Neural progenitor cell (in vitro differentiated cells): ENCODE measurements around the gene CARNS1. TPM values are rescaled to one million over a fixed set of nuclear protein-coding genes. Genes with fewer than 3 reads are reported as not detected.

Source experiments
- DNase-seq: peaks from one replicate; pipeline ENCODE4 v3.0.0-alpha.2; 2016; ENCODE audit warnings: low spot score
- H2AFZ ChIP-seq: fragments of 200-600 bp; sonication (generic); replicated peaks from 2 replicates; pipeline ENCODE4 v1.6.1; 2016; ENCODE audit warnings: antibody characterized with exemption
- H3F3A ChIP-seq: fragments of 200-600 bp; sonication (generic); 2 replicates; pipeline ENCODE4 v1.6.1; 2016; ENCODE audit warnings: antibody characterized with exemption, low read depth
- H3K27ac ChIP-seq: fragments of 200-600 bp; sonication (generic); 2 replicates; pipeline ENCODE4 v1.5.1; 2016; ENCODE audit warnings: mild to moderate bottlenecking
- H3K27me3 ChIP-seq: fragments of 200-600 bp; sonication (generic); 2 replicates; pipeline ENCODE4 v1.6.1; 2016; ENCODE audit warnings: mild to moderate bottlenecking, moderate library complexity
- H3K36me3 ChIP-seq: fragments of 200-600 bp; sonication (generic); 2 replicates; pipeline ENCODE4 v1.5.1; 2016
- H3K4me1 ChIP-seq: fragments of 200-600 bp; sonication (generic); 2 replicates; pipeline ENCODE4 v1.6.1; 2016; ENCODE audit warnings: mixed run types
- H3K4me2 ChIP-seq: fragments of 200-600 bp; sonication (generic); 2 replicates; pipeline ENCODE4 v1.6.1; 2016
- H3K4me3 ChIP-seq: fragments of 200-600 bp; sonication (generic); 2 replicates; pipeline ENCODE4 v1.5.1; 2016
- H3K79me2 ChIP-seq: fragments of 200-600 bp; sonication (generic); 2 replicates; pipeline ENCODE4 v1.6.1; 2016; ENCODE audit warnings: low read depth
- H3K9ac ChIP-seq: fragments of 200-600 bp; sonication (generic); 2 replicates; pipeline ENCODE4 v1.6.1; 2016
- H3K9me3 ChIP-seq: fragments of 200-600 bp; sonication (generic); 2 replicates; pipeline ENCODE4 v1.5.1; 2016; ENCODE audit warnings: low read depth
- H4K20me1 ChIP-seq: fragments of 200-600 bp; sonication (generic); 2 replicates; pipeline ENCODE4 v1.6.1; 2016; ENCODE audit warnings: low read depth
- H3K27ac Mint-ChIP-seq: 3 replicates; pipeline ENCODE4 v1.8.0; 2021; ENCODE audit warnings: mixed read lengths
- H3K27me3 Mint-ChIP-seq: 2 replicates; pipeline ENCODE4 v1.8.0; 2022; ENCODE audit warnings: low read depth, mild to moderate bottlenecking, inconsistent platforms, moderate library complexity, mixed read lengths; ENCODE audit not compliant: insufficient read depth
- H3K36me3 Mint-ChIP-seq: 3 replicates; pipeline ENCODE4 v1.8.0; 2021; ENCODE audit warnings: mixed read lengths
- H3K4me1 Mint-ChIP-seq: 3 replicates; pipeline ENCODE4 v1.8.0; 2021; ENCODE audit warnings: mixed read lengths
- H3K4me3 Mint-ChIP-seq: 3 replicates; pipeline ENCODE4 v1.8.0; 2021; ENCODE audit warnings: mild to moderate bottlenecking, moderate library complexity, mixed read lengths
- H3K9me3 Mint-ChIP-seq: 3 replicates; pipeline ENCODE4 v1.8.0; 2020; ENCODE audit warnings: mixed read lengths
- EZH2 ChIP-seq: fragments of 200-600 bp; sonication (generic); IDR thresholded peaks from 2 replicates; pipeline ENCODE4 v1.6.1; 2017; ENCODE audit warnings: antibody characterized with exemption, mild to moderate bottlenecking, moderate library complexity
- EZH2phosphoT487 ChIP-seq: fragments of 200-600 bp; sonication (generic); IDR thresholded peaks from 2 replicates; pipeline ENCODE4 v1.6.1; 2017; ENCODE audit warnings: antibody characterized with exemption
- total RNA-seq: library from RNA; depleted of rRNA; stranded (reverse); fragments of >200 nt; gene quantifications from 2 replicates; pipeline ENCODE4 v1.2.3, GENCODE V29; 2015; ENCODE audit warnings: low replicate concordance
- TF ChIP-seq, protein P1 (sequence below): fragments of 200-600 bp; sonication (generic); IDR thresholded peaks from 2 replicates; pipeline ENCODE4 v1.5.1; 2017; ENCODE audit warnings: antibody characterized with exemption, mild to moderate bottlenecking

The CARNS1 gene
- total RNA-seq, 1 donor from 2014 or later = 0.52 TPM

DNA sequence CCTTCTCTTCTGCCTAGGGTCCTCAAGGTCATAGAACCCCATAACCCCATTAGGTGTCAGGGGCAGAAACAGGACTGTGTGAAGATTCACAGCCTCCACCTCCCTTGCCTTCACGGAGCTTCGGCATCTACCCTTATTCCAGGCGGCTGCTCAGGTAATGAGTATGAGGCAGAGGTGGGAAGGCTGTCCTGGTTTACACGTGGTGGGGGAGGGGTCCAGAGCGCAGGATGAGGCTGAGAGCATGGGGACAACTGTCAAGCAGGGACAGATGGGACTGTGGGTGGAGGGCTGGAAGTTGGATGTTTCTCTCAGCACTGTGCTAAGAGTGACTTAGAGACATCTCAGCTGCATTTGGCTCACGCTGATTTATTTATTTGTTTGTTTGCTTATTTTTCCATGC, 28.0 kb upstream of the CARNS1 start:
- H4K20me1 ChIP-seq = peaks cover 7% of the 10 kb centered on the region
- peaks cover 8% of the 10 kb centered on the region for H3F3A ChIP-seq
- H3K36me3 Mint-ChIP-seq = no peaks in the 10 kb centered on the region
- H3K9me3 Mint-ChIP-seq = no peaks in the 10 kb centered on the region
- no peak overlapping the region for H2AFZ ChIP-seq
- H3K4me3 Mint-ChIP-seq = no peak overlapping the region
- peaks cover 21% of the 10 kb centered on the region for H3K79me2 ChIP-seq
- H3K4me1 Mint-ChIP-seq = peaks cover 22% of the 10 kb centered on the region
- no peaks in the 10 kb centered on the region for H3K9me3 ChIP-seq
- H3K4me1 ChIP-seq = peaks cover 2% of the 10 kb centered on the region
- peaks cover 12% of the 10 kb centered on the region for H3K27me3 ChIP-seq
- no peak overlapping the region for H3K9ac ChIP-seq
- no peaks in the 10 kb centered on the region for H3K36me3 ChIP-seq
- H3K4me2 ChIP-seq = no peak overlapping the region
- no peak for TF ChIP-seq EZH2
- H3K27me3 Mint-ChIP-seq = peaks cover 2% of the 10 kb centered on the region
- H3K4me3 ChIP-seq = no peak overlapping the region
- no peak for DNase-seq
- no peak overlapping the region for H3K27ac ChIP-seq
- no peak overlapping the region for H3K27ac Mint-ChIP-seq

DNA sequence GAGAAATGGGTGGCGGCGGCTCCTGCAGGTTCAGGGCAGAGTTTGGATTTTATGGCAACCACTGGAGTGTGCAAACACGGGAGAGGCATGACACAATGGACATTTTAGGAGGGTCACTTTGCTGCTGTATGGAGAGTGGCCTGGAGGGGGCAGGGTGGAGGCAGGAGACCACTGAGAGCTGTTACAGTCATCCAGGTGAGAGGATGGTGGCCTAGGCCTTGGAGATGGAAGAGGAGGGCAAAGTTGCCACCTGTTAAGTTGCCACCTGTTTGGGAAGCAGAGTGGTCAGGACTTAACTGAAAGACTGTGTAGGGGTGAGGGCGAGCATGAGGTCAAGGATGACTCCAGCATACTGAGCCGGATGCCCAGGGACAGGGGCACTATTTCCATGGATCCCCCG, 26.0 kb upstream of the CARNS1 start:
- Mint-ChIP-seq H3K27ac (peak overlapping the region; percentile 6), H3K9me3 (no peaks in the 10 kb centered on the region), H3K27me3 (peaks cover 2% of the 10 kb centered on the region), H3K4me3 (peak overlapping the region; percentile 78), H3K36me3 (no peaks in the 10 kb centered on the region), H3K4me1 (peaks cover 29% of the 10 kb centered on the region)
- Histone ChIP-seq H3K9me3 (no peaks in the 10 kb centered on the region), H3K4me3 (no peak overlapping the region), H3K27me3 (peaks cover 6% of the 10 kb centered on the region), H3K9ac (no peak overlapping the region), H3K36me3 (no peaks in the 10 kb centered on the region), H2AFZ (no peak overlapping the region), H3F3A (peaks cover 8% of the 10 kb centered on the region), H3K4me1 (peaks cover 4% of the 10 kb centered on the region), H4K20me1 (peaks cover 9% of the 10 kb centered on the region), H3K79me2 (peaks cover 24% of the 10 kb centered on the region), H3K4me2 (no peak overlapping the region), H3K27ac (no peak overlapping the region)
- TF ChIP-seq, protein P1, sequence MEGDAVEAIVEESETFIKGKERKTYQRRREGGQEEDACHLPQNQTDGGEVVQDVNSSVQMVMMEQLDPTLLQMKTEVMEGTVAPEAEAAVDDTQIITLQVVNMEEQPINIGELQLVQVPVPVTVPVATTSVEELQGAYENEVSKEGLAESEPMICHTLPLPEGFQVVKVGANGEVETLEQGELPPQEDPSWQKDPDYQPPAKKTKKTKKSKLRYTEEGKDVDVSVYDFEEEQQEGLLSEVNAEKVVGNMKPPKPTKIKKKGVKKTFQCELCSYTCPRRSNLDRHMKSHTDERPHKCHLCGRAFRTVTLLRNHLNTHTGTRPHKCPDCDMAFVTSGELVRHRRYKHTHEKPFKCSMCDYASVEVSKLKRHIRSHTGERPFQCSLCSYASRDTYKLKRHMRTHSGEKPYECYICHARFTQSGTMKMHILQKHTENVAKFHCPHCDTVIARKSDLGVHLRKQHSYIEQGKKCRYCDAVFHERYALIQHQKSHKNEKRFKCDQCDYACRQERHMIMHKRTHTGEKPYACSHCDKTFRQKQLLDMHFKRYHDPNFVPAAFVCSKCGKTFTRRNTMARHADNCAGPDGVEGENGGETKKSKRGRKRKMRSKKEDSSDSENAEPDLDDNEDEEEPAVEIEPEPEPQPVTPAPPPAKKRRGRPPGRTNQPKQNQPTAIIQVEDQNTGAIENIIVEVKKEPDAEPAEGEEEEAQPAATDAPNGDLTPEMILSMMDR = peak; percentile 71
- no peak for TF ChIP-seq EZH2phosphoT487
- peak; percentile 66 for DNase-seq

DNA sequence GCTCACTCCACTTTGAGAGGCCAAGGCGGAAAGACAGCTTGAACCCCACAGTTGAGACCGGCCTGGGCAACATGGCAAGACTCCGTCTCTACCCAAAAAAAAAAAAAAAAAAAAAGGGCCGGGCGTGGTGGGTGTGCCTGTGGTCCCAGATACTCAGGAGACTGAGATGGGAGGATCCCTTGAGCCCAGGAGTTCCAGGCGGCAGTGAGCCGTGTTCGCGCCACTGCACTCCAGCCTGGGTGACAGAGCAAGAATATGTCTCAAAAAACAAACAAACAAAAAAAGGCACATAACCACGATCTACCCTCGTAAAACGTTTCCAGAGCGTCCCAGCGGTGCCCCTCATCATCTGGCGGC, 24.6 kb upstream of the CARNS1 start:
- Histone ChIP-seq H3K9ac (peak overlapping the region; percentile 68), H3K27ac (no peak overlapping the region), H3K4me1 (peaks cover 4% of the 10 kb centered on the region), H3K79me2 (peaks cover 24% of the 10 kb centered on the region), H3K9me3 (no peaks in the 10 kb centered on the region), H3K27me3 (no peaks in the 10 kb centered on the region), H3K36me3 (no peaks in the 10 kb centered on the region), H3K4me3 (peak overlapping the region; percentile 53), H3F3A (peaks cover 10% of the 10 kb centered on the region), H3K4me2 (peak overlapping the region; percentile 93), H4K20me1 (peaks cover 9% of the 10 kb centered on the region), H2AFZ (no peak overlapping the region)
- Mint-ChIP-seq H3K27ac (no peak overlapping the region), H3K4me1 (peaks cover 29% of the 10 kb centered on the region), H3K27me3 (peaks cover 2% of the 10 kb centered on the region), H3K9me3 (no peaks in the 10 kb centered on the region), H3K36me3 (no peaks in the 10 kb centered on the region), H3K4me3 (peak overlapping the region; percentile 92)
- no peak for TF ChIP-seq EZH2phosphoT487
- no peak for TF ChIP-seq EZH2
- TF ChIP-seq, protein P1 = no peak
- DNase-seq = no peak

DNA sequence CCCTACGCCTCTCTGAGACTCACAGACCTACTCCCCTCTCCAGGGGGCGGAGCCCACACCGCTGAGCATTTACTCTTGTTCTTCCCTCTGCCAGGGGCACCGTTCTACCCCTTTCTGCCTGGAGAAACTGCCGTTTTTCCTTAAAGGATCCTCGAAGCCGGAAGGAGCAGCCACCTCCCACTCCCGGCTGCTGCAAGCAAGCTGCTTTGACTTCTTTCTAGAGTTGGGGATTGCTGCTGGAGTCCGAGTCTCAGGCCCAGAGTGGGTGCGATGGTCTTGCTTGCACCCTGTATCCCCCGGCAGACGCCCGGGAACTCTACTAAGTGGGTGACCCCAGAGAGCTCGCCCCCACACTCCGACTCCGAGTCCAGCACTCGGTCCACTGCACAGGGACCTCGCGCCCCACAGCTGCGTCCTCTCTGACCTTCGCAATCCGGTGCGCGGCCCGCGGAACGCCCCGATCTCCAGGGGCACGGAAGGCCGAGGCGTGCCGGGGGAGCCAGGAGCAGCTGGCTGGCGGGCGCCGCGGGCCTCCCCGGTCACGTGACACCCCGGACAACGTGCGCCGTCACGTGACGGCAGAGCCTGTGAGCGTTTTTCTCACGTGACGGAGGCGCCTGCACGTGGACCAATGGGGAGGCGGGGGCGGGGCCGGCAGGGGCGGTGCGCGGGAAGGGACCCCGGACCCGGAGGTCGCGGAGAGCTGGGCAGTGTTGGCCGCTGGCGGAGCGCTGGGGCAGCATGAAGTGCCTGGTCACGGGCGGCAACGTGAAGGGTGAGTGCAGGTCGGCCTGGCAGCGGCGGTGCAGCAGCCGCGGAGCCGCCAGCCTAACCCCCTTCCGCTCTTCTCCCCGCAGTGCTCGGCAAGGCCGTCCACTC, 23.9 kb upstream of the CARNS1 start, which contains the start of gene RAD9A:
RAD9A (plus strand) TSS at position 683 of the 879 bp plus-strand sequence; CDS start at position 742, 59 bp downstream.
- Histone ChIP-seq H2AFZ (peak within 1 kb of the TSS; percentile 52), H3K4me3 (peak within 1 kb of the TSS; percentile 53), H3K9ac (peak within 1 kb of the TSS; percentile 70), H3K27me3 (no peaks in the 10 kb centered on the region), H3K4me1 (peaks cover 4% of the 10 kb centered on the region), H3K9me3 (no peaks in the 10 kb centered on the region), H3K36me3 (no peaks in the 10 kb centered on the region), H3K4me2 (peak within 1 kb of the TSS; percentile 93), H3K27ac (peak within 1 kb of the TSS; percentile 32), H3K79me2 (peaks cover 24% of the 10 kb centered on the region), H3F3A (peaks cover 10% of the 10 kb centered on the region), H4K20me1 (peaks cover 9% of the 10 kb centered on the region)
- TF ChIP-seq EZH2phosphoT487 = no peak
- peak; percentile 50 for TF ChIP-seq EZH2
- Mint-ChIP-seq H3K36me3 (peaks cover 2% of the 10 kb centered on the region), H3K27me3 (peaks cover 2% of the 10 kb centered on the region), H3K27ac (peak within 1 kb of the TSS; percentile 85), H3K9me3 (no peaks in the 10 kb centered on the region), H3K4me3 (peak within 1 kb of the TSS; percentile 92), H3K4me1 (peaks cover 29% of the 10 kb centered on the region)
- peak; percentile 99 for DNase-seq
